Forelimb muscle (tissue), 1 donor: Measurements from ENCODE around the gene MRPL12. TPM values are rescaled to one million over a fixed set of nuclear protein-coding genes. Genes with fewer than 3 reads are reported as not detected.

ENCODE experiments used
- DNase-seq: peaks from one replicate; pipeline ENCODE4 v3.0.0-alpha.2; 2013; ENCODE audit warnings: low read depth
- polyA plus RNA-seq: library from polyadenylated mRNA; unstranded; fragments of 120-200 nt; gene quantifications from one replicate; pipeline ENCODE4 v1.2.1, GENCODE V29; 2013; ENCODE audit not compliant: insufficient read length

Gene MRPL12
- polyA plus RNA-seq, 1 donor: 54.9 TPM

DNA sequence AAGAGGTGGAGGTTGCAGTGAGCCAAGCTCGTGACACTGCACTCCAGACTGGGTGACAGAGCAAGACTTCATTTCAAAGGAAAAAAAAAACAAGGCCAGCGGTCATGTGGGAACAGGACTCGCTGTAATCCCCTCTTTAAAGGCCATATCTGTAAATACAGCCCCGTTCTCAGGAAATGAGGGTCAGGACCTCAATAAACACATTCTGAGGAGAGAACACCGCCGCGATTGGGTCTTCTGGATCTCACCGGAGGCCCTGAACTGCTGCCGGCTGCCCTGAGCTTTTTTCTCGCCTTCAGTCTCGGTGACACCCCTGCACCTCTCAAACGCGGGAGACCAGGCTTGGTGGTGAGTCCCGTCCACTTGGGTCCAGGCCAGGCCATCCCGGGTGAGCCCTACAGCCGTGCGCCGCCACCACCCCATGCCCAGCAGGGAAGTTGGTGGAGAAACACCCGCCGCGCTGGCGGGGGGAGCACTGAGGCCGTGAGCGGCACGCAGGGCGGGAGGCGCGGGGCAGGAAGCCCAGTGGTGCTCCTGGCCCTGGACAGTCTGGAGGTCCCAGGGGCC, 37.3 kb downstream of the MRPL12 start:
- DNase-seq: no peak

DNA sequence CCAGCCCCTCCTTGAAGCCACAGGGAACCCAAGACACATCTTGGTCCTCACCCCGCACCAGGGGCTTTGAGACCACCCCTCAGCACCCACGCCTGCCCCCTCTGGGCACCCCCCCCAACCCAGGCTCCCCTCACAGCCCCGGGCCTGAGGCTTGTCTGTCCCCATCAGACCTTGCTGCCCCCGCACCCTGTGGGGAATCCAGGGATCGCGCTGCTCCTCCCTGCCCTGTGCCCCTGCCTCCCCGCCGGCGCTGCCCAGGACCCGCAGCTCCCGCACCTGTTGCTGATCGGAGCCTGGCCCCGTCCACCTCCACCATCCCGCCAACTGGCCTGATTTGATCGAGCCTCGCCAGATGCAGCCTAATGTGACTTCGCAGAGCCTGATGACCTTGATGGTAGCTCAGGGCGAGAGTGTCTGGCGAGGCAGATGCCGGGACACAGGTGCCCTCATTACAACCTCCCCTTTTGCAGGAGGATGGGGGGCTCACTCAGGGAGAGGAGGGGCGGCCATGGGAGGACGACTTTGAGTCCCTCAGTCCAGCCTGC, 38.0 kb downstream of the MRPL12 start:
- no peak for DNase-seq

DNA sequence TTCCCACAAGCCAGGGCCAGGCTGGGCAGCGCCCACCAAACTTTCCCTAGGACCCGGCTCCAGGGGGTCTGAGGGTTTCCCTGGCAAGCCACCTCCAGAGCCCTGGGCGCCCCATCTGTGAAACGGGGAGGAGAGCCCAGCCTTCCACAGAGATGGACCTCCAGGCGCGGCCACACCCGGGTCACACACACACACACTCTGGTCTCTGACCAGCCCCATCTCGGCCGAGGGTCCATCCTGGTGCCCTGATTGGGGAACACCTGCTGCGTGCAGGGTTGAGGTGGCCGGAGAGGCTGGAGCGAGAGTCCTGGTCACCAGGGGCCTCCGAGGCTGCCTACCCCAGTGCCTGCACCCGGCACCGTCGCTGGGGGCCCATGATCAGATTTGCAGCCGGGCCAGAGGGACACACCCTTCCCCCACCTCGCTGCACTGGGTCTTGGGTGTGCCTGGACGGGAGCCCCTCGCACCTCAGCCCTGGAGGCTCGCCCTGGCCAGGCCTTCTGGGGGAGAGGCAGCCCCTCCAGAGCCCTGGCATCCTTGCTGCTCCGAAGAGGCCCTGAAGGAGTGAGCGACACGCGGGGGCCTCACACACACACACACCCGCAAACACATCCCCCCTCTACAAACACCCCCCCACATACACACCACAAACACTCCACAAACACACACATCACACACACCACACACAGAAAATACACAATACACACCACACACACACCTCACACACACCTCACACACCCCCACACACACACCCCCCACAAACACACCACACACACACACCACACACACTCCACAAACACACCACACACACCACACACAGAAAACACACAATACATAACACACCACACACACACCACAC, 38.7 kb downstream of the MRPL12 start:
- no peak for DNase-seq

Other genes with a start within 250 kb of the MRPL12 start
- gene ACTG1, start 190.6 kb upstream of the MRPL12 start, polyA plus RNA-seq: 935 TPM
- gene FSCN2, start 175.0 kb upstream of the MRPL12 start, polyA plus RNA-seq: 3.7 TPM
- 19.8 TPM for gene FAAP100, start 151.0 kb upstream of the MRPL12 start, polyA plus RNA-seq
- 57.9 TPM for gene NPLOC4, start 66.3 kb upstream of the MRPL12 start, polyA plus RNA-seq
- 1.2 TPM for gene TSPAN10, start 66.2 kb upstream of the MRPL12 start, polyA plus RNA-seq
- gene PDE6G, start 46.8 kb upstream of the MRPL12 start, polyA plus RNA-seq: 3.9 TPM
- gene OXLD1, start 36.8 kb upstream of the MRPL12 start, polyA plus RNA-seq: 9.4 TPM
- 14.8 TPM for gene CCDC137, start 36.6 kb upstream of the MRPL12 start, polyA plus RNA-seq
- gene ARL16, start 19.6 kb upstream of the MRPL12 start, polyA plus RNA-seq: 28.2 TPM
- gene HGS, start 19.4 kb upstream of the MRPL12 start, polyA plus RNA-seq: 48.1 TPM
- gene SLC25A10, start 8.9 kb downstream of the MRPL12 start, polyA plus RNA-seq: 3.5 TPM
- not detected for gene GCGR, start 100.8 kb downstream of the MRPL12 start, polyA plus RNA-seq
- gene MCRIP1, start 129.9 kb downstream of the MRPL12 start, polyA plus RNA-seq: 119 TPM
- 90.6 TPM for gene PPP1R27, start 131.7 kb downstream of the MRPL12 start, polyA plus RNA-seq
- 412 TPM for gene P4HB, start 157.2 kb downstream of the MRPL12 start, polyA plus RNA-seq
- 160 TPM for gene ARHGDIA, start 168.0 kb downstream of the MRPL12 start, polyA plus RNA-seq
- gene ALYREF, start 188.2 kb downstream of the MRPL12 start, polyA plus RNA-seq: 53.9 TPM
- gene ANAPC11, start 188.4 kb downstream of the MRPL12 start, polyA plus RNA-seq: 105 TPM
- 0.42 TPM for gene NPB, start 198.9 kb downstream of the MRPL12 start, polyA plus RNA-seq
- 9.6 TPM for gene PCYT2, start 208.0 kb downstream of the MRPL12 start, polyA plus RNA-seq
- 7.7 TPM for gene SIRT7, start 214.8 kb downstream of the MRPL12 start, polyA plus RNA-seq
- 16.3 TPM for gene MAFG, start 224.4 kb downstream of the MRPL12 start, polyA plus RNA-seq
- 59.5 TPM for gene PYCR1, start 233.9 kb downstream of the MRPL12 start, polyA plus RNA-seq
- 43.6 TPM for gene MYADML2, start 243.9 kb downstream of the MRPL12 start, polyA plus RNA-seq